SW 1271 (cell line): ENCODE measurements around the gene LTBP4.

Experiments used
- DNase-seq, 2 experiments: peaks; one replicate each; lab custom pipeline; 2025; lab: John Stamatoyannopoulos, UW

The LTBP4 gene

GRCh38 chr19:40663695-40664692, 62.8 kb downstream of the LTBP4 start:
- no peak for DNase-seq

- no peak for DNase-seq
Observed at GRCh38 chr19:40666803-40667438, 65.8 kb downstream of the LTBP4 start.

GRCh38 chr19:40667602-40668001, 66.4 kb downstream of the LTBP4 start:
- no peak for DNase-seq

GRCh38 chr19:40668991-40669614, 67.9 kb downstream of the LTBP4 start:
- no peak for DNase-seq

- no peak for DNase-seq
Observed at GRCh38 chr19:40671404-40671803, 70.2 kb downstream of the LTBP4 start.

GRCh38 chr19:40672038-40672437, 70.9 kb downstream of the LTBP4 start:
- no peak for DNase-seq

GRCh38 chr19:40672573-40673299, 71.6 kb downstream of the LTBP4 start:
- DNase-seq = no peak

- no peak for DNase-seq
Observed at GRCh38 chr19:40673397-40673796, 72.2 kb downstream of the LTBP4 start.

GRCh38 chr19:40674291-40674690, 73.1 kb downstream of the LTBP4 start:
- DNase-seq = no peak

- no peak for DNase-seq
Observed at GRCh38 chr19:40677156-40677555, 76.0 kb downstream of the LTBP4 start.
